HG02571 (cell line): ENCODE measurements around the gene SYT10.
"Not testable (repeated sequence)": the region's sequence is repeated elsewhere in the genome, so short reads cannot be mapped to it uniquely, and the experiment has no call there.

ENCODE experiments used
- ATAC-seq: cut with Tn5 transposase; IDR thresholded peaks from one replicate; pipeline ENCODE4 v1.9.1; 2021; ENCODE audit warnings: mild to moderate bottlenecking, moderate library complexity; ENCODE audit not compliant: unreplicated experiment

The SYT10 gene, protein sequence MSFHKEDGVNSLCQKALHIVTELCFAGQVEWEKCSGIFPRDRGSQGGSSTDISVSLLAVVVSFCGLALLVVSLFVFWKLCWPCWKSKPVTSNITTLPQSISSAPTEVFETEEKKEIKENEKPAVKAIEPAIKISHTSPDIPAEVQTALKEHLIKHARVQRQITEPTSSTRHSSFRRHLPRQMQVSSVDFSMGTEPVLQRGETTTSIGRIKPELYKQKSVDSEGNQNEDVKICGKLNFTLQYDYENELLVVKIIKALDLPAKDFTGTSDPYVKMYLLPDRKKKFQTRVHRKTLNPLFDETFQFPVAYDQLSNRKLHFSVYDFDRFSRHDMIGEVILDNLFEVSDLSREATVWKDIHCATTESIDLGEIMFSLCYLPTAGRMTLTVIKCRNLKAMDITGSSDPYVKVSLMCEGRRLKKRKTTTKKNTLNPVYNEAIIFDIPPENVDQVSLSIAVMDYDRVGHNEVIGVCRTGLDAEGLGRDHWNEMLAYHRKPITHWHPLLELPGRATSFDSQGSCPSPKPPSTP

DNA sequence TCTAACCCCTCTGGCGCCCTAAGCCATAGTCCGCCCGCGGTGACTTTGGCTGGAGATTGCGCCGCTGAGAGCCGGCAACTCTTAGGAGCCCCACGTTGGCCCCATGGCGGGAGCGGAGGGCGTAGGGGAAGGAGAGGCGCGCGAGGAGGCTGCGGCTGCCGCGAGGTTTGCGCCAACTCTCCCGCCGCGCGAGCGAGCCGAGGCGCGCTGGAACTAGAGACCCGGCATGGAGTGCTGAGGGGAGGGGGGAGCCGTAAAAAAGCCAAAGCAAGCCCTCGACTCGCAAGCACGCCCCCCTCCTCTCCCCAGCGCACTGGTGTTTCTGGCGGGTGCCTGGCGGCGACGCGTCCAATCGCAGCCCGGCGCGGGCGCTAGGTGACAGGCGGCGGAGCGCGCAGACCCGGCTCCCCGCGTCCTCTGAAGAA, at the start of gene SYT10:
Gene SYT10 (minus strand): TSS at position 233 of the 425 bp plus-strand sequence. CDS start 297 bp downstream, outside the sequence.
- no peak for ATAC-seq

DNA sequence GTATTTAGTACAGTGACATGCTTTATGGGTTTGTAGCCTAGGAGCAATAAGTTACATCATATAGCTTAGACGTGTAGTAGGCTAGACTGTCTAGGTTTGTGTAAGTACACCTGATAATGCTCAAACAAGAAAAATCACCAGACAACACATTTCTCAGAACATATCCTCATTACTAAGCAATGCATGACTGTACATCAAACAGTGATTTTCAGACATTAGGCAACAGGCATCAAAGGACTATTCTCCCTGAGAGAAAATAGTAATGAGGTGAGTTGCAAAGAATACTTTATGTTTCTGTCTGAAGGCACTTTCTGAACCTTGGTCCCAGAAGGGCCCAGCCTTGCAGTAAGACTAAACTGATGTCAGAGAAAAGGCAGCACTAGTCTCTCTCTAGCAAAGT, 48.4 kb upstream of the SYT10 start:
- ATAC-seq: no peak

DNA sequence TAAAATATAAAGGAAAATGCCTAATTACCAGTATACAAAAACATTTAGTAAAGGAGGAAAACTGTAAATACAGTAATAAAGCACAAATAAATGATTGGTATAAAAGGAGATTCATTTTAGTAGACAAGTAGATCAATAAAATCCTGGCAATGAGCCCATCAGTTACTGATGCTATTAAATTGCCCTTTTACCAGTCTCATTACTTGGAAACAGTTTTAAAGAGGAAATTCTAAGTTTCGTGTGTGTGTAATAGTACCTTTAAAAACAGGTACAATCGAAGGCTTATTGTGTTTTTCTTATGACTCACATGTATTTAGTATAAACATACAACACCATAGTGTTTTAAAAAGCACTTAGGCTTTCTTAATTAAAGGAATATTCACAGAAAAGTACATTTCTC, 46.4 kb upstream of the SYT10 start:
- no peak for ATAC-seq

DNA sequence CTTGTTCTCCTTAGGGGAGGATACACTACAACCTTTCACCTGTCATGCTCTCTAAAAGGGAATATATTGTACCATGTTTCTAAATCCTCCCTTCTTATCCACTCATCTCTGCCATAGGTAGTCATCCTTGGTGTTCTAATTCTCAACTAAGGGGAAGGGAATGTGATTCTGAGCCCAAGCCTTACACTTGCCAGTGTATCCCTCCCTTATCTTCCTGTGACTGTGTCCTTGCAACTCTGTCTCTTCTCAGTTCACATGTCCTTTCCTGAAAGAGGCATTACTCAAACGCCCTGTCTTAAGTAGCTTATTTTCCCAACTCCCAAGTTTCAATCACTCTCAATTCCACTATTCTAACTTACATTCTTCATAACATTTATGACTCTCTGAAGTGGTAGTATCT, 44.5 kb upstream of the SYT10 start:
- no peak for ATAC-seq

DNA sequence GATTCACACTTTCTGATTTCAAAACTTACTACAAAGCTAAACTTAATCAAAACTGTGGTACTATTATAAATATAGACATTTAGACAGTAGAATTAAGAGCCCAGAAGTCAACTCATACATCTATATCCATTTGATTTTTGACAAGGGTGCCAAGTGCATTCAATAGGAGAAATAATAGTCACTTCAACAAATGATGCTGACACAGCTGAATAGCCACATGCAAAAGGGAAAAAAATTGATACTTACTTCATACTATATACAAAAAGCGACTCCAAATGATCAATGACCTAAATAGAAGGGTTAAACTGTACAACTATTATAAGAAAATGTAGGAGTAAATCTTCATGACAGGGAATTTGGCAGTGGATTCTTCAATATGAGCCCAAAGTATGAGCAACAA, 40.7 kb upstream of the SYT10 start:
- no peak for ATAC-seq

DNA sequence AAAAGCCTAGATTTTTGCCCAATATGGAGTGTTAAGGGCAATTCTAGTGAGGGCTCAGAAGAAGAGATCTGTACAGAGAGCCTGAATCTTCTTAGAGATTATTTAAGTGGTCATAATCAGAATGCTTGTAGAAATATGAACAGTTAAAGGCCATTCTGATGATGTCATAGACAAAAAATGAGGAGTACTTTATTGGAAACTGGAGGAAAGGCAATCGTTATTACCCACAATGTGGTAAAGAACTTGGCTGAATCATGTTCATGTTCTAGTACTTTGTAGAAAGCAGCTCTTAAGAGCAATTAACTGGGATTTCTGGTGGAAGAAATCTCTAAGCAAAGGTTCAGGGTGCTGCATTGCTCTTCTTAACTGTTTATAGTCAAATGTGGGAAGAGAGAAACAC, 36.4 kb upstream of the SYT10 start:
- ATAC-seq: no peak

DNA sequence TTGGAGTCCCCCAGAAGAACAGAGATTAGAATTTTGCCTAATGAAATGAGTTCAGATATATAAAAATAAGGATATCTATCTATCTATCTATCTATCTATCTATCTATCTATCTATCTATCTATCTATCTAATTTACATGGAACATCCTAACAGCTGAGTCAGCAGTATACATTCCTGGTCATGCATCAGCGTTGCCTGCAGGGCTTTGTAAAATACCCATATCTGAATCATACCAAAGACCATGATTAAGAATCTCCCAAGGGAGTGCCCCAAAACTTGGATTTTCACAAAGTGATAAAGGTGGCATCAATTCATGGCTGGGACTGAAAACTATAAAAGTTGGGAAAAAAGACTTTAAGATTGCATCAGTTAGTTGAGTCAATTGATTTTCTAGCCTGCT, 32.7 kb upstream of the SYT10 start:
- no peak for ATAC-seq

DNA sequence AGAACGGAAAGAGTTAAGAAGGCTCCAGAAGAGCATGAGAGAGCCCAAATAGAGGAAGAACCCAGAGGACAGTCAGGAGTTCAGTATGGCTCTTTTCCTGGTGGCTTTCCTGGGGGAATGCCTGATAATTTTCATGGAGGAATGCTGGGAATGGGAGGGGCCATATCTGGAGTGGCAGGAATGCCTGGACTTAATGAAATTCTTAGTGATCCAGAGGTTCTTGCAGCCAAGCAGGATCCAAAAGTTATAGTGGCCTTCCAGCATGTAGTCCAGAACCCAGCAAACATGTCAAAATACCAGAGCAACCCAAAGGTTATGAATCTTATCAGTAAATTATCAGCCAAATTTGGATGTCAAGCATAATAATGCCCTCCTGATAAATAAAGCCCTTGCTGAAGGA, 15.5 kb upstream of the SYT10 start:
- no peak for ATAC-seq

DNA sequence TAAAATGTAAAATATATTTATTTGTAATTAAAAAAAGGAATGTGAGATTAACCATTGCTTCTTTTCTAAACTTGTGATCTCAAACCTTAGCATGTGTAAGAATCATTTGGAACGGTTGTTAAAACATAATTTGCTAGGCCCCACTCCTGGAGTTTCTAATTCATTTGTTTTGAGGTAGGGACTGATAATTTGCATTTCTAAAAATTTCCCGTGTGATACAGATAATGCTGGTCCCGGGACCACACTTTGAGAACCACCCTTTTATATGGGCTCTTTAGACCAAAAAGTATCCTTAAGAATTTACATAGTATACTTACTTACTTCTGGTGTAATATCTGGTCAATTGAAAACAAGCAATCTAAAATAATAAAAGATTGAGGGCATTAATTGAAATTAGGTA, 10.9 kb upstream of the SYT10 start:
- ATAC-seq: no peak

DNA sequence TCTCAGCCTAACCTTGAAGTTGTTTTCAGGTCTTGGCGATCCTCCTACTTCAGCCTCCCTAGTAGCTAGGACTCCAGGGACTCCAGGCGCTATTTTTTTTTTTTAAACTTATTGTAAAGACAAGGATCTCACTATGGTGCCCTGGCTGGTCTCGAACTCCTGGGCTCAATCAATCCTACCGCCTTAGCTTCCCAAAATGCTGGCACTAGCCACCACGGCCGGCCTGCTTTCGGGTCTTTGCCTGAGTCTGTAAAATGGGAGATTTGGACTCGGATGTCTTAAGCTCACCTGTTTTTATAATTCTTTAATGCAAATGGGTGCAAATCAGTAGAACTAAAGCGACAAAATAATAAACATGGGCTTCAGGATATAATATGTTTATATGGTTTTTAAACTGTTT, 858 bp upstream of the SYT10 start:
- no peak for ATAC-seq

DNA sequence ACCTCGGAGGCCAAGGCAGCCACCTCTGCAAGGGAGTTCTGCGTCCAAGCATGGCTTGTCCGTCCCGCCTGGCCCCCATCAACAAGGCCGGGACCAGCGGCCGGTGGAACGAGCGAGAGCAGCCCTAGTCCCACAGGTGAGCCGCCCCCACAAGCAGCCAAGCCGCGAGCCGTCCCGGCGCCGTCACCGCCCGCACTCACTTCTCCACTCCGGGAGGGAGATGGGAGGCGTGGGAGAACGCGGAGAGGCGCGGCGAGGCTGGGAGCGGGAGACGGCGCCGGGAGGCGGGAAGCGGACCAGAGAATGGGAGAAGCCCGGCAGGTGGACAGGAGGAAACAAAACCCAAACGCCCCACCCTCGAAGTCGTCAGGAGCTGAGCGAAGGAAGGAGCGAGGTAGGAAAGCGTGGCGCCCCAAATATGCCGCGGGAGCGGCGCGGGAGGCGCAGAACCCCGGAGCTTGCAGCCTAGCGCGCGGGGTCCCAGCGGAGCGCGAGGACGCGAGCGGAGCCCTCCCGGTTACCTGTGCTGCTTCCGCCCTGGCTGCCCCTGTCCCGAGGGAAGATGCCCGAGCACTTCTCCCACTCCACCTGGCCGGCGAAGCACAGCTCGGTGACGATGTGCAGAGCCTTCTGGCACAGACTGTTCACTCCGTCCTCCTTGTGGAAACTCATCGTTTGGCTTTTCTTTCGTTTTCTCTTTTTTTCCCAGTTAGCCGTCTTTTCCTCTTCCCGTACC, 600 bp downstream of the SYT10 start:
- ATAC-seq: no peak

DNA sequence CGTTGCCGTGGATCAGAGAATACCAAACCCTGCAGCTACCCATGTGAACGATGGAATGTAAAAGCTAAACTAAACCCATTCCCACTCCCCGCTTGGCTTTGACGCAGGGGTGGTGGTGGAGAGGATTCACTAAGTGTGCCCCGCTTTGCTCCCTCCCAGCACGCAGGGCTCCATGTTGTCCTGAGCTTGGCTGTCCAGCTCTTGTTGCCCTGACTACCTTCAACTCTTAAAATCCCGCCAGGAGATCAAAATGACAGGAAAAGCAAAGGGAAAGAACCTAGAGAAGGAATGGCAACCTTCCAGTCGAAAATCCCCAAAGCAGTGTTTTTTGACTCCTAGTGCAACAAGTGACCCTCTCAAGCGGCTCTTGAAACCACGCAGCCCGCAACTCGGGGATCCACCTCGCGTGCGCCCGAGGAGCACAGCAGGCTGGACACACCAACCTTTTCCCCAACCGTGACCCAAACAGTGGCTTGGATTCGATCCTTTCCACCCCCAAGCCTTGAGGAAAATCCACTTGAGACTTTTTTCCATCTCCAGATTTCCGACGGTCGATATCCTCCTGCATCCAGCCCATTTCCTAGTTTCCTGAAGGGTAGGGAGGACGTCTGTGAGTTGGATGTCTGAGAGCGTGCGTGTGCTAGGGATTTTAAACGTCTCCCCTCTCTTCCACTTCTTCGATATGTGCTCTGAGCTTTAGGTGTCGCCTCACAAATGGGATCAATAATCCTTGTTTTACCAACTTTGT, 1.4 kb downstream of the SYT10 start:
- ATAC-seq: no peak

DNA sequence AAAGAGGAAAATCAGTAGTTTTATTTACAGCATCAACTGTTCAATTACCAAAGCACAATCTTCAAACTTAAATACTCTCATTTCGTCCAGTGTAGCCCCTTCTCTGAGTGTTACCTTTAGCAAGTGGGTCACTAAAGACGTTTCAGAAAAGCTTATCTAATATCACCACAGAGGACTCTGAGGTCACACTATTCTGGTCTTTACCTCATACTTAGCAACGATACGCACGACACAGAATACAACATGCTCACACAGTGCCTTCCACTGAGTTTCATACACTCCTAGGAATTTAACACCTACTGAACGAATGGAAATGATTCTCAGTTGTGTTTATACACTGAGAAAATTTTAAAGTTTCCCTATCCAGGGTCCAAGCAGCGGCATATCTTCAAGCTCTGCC, 2.0 kb downstream of the SYT10 start:
- no peak for ATAC-seq

DNA sequence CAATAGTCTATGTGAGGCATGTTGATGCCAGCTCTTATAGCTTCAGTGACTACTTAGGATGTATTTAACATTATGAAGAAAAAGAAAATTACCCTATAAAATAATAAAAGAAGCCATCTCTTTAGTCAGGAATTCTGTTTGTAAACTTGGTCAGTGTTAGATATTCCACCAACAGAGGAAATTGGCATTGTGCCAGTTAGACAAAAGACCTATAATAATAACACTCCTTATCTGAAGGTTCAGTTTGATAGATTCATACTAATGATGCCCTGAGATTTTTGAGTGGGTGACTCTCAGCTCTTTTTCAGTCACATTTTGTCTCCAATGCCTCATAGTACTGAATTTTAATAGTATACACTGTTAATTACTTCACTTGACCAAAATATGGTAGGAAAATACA, 6.6 kb downstream of the SYT10 start:
- no peak for ATAC-seq

DNA sequence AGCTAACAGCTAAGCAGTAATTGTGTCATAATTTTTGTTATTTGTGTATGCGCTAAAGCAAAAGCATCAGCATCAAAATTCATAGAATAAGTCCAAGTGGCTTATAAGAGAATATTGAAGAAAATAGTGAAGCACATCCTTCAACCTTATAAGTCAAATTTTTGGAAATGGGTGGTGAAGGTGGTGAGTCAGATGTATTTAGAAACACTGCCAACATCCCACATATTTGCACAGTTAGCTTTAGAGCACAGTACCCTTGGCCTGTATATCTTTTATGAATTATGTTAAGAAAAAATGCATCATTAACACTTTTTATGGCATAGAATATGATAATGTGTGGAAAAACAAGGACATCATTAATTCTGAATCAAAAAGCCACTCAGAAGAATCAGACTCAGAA, 8.0 kb downstream of the SYT10 start:
- ATAC-seq: no peak

DNA sequence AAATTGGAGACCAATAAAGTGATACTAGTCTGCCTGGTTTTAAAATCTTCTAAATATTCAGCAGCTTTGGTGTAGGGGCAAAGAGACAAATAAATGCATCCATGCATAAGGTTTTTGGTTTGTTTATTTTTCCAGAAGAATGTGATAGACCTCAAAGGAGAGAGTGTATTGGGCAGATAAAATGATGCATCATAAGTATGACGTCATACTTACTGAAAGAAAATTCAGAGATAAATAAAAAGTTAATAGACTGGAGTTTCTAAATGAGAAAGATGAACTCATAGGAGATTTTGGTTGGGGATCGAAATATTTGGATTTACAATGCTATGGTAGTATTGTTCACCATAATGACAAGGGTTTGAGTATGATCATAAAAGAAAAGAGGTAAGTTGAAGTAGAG, 10.2 kb downstream of the SYT10 start:
- ATAC-seq: no peak

DNA sequence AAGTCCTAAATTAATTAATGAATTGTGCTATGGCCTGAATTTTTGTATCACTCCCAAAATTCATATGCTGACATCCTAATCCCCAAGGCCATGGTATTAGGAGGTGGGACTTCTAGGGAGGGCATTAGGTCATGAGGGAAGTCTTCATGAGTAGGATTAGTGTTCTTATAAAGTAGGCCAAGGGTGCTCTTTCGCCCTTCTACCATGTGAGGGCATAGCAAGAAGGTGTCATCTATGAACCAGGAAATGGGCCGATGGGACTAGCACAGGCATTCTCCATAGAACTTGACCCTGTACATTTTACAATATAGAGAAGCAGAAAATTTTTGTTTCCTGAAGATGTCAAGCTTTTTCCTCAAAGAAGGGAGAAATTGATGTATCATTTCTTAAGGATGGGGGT, 12.5 kb downstream of the SYT10 start:
- ATAC-seq: no peak

DNA sequence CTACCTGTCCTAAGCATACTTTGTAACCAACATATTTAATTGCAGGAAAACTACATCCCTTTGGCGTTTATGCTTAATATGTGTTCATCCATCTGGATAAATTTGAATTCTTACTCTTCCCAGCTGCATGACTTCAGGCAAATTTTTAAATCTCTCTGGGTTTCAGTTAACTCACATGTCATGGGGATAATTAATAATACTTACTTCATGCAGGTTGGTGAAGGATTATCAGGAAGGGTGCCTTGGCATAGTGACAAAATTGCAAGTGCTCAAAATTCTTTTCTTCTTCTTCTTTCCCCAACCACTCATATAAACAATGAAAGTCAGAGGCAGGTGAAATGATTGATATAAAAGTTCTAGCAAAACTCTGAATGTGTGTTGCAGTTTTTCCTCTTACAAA, 15.9 kb downstream of the SYT10 start:
- no peak for ATAC-seq

DNA sequence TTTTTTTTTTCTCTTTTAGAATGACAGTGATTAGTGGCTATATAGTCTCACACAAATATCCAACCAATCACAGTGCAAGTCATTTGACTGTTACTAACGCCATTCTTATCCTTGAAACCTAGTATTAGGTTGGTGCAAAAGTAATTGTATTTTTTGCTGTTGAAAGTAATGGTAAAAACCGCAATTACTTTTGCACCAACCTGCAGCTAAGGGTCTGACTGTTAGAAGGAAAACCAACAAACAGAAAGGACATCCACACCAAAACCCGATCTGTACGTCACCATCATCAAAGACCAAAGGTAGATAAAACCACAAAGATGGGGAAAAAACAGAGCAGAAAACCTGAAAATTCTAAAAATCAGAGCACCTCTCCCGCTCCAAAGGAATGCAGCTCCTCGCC, 27.2 kb downstream of the SYT10 start:
- not testable (repeated sequence) for ATAC-seq

DNA sequence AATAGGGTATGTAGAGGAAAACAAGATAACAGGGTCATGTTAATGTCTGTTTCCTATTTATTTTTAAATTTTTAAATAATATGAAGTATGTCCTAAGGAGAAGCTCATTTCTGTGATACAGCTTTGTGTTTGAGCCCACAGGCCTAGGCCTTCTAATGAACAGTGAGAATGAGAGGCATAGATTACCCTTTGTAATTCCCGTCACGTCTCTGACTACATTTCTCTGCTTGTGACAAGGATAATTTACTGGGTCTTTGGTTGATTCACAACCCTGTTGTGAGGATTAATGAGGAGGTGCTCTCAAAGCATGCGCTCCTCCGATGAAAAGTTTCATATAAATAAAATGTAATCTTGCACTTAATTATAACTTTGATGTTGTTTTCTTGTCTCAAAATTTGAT, 56.1 kb downstream of the SYT10 start:
- no peak for ATAC-seq

DNA sequence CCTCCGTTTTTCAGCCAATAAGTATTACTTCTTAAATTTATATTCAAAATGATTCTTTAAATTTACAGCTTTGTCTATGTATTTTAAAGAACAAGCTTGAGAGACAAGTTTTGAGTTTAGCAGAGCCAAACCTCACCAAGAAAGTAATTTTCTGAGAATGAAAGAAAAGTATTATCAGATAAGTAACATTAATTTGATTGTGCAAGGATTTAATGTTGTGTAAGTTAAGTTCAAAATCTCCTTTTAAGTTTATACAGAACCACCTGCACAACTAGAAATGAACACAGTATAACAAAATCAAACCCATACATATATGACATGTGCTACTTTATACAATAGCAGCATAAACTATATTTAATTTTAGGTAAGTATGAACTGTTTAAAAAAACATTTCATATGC, 63.5 kb downstream of the SYT10 start:
- ATAC-seq: no peak

DNA sequence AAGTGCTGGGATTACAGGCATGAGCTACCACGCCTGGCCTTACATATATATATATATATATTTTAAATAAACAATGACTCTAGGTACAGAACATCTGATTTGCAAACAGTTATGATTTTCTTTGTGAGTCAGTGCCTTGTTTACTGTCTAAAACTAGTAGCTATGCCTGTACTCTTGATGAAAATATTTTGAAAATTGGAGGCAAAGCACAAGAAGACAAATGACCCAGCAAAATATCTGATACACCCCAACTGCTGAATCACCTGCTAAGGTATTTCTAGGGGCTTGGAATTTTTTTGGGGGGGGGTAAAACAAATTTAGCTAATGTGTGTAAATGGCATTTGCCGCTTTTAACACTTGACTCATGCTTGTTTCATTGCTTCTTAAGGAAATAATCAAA, 69.3 kb downstream of the SYT10 start:
- no peak for ATAC-seq
